Endothelial cell of umbilical vein (primary cell): ENCODE results near the gene ZIM2. TPM values are rescaled to one million over a fixed set of nuclear protein-coding genes. Genes with fewer than 3 reads are reported as not detected.

Experiments used
- BruUV-seq: library from RNA; stranded (reverse); fragments of 400-500 nt; replicated peaks from 2 replicates; lab custom pipeline; 2021; lab: Mats Ljungman, UMichigan
- CTCF ChIA-PET: fragments of 300-600, 350-600 bp; sonication (Branson Sonifier 250); formaldehyde crosslinking; loops from one replicate; lab custom pipeline; 2021; ENCODE audit warnings: antibody characterized with exemption, inconsistent platforms; lab: Charles Lee
- POLR2A ChIA-PET: fragments of 300-600, 350-600 bp; sonication (Branson Sonifier 250); formaldehyde crosslinking; loops from one replicate; lab custom pipeline; 2021; ENCODE audit warnings: antibody characterized with exemption, inconsistent platforms; lab: Charles Lee
- DNase-seq: peaks from one replicate; pipeline ENCODE4 v3.0.0-alpha.2; 2011; ENCODE audit warnings: low read depth, low spot score
- FAIRE-seq: peaks from 2 replicates; lab custom pipeline; 2011; peaks lifted over from hg19 to GRCh38; lab: Jason Lieb, UNC
- H2AFZ ChIP-seq: 2 replicates; pipeline ENCODE4 v1.6.0; 2012; ENCODE audit warnings: low read depth, low read length, control low read depth, inconsistent platforms
- H3K27ac ChIP-seq: 2 replicates; pipeline ENCODE4 v1.5.1; 2011; ENCODE audit warnings: low read depth, mild to moderate bottlenecking, control low read depth, low read length, moderate library complexity; ENCODE audit not compliant: insufficient read depth
- H3K27me3 ChIP-seq, 2 experiments: 2 replicates each; pipeline versions ENCODE4 v1.6.0 to v1.6.1; 2011; ENCODE audit warnings: low read length in 2 of 2, mixed read lengths in 1 of 2; ENCODE audit not compliant: control insufficient read depth in 2 of 2, insufficient read depth in 2 of 2
- H3K36me3 ChIP-seq, 2 experiments: 2 replicates in 1 of 2; 3 replicates in 1 of 2; pipeline ENCODE4 v1.5.1; 2011; ENCODE audit warnings: low read length in 2 of 2, mild to moderate bottlenecking in 1 of 2, moderate library complexity in 1 of 2; ENCODE audit not compliant: control insufficient read depth in 2 of 2, insufficient read depth in 2 of 2; ENCODE audit errors: extremely low read depth in 1 of 2
- H3K4me1 ChIP-seq: 3 replicates; pipeline ENCODE4 v1.5.1; 2011; ENCODE audit warnings: mild to moderate bottlenecking, low read length; ENCODE audit not compliant: control insufficient read depth, insufficient read depth; ENCODE audit errors: extremely low read depth
- H3K4me2 ChIP-seq: 2 replicates; pipeline ENCODE4 v1.6.1; 2011; ENCODE audit warnings: low read length, control low read depth, mixed read lengths; ENCODE audit not compliant: insufficient read depth
- H3K4me3 ChIP-seq, 3 experiments: fragments of 200-600 bp in 1 of 3; sonication (generic), shearing (Covaris generic) in 1 of 3; replicated peaks in 1 of 3; 2 replicates each; pipeline ENCODE4 v1.5.1; 2011 to 2016; ENCODE audit warnings: control low read depth in 3 of 3, low read length in 3 of 3, mild to moderate bottlenecking in 2 of 3, inconsistent platforms in 1 of 3, low read depth in 1 of 3, moderate library complexity in 1 of 3; ENCODE audit not compliant: insufficient read depth in 1 of 3
- H3K79me2 ChIP-seq: 2 replicates; pipeline ENCODE4 v1.6.0; 2012; ENCODE audit warnings: low read length, inconsistent platforms; ENCODE audit not compliant: control insufficient read depth, insufficient read depth
- H3K9ac ChIP-seq: replicated peaks from 2 replicates; pipeline ENCODE3; 2011; ENCODE audit warnings: low read length, control low read depth; ENCODE audit not compliant: insufficient read depth; ENCODE audit errors: extremely low read depth
- H3K9me1 ChIP-seq: replicated peaks from 3 replicates; pipeline ENCODE4 v1.6.0; 2011; ENCODE audit warnings: mild to moderate bottlenecking, low read length; ENCODE audit not compliant: control insufficient read depth, insufficient read depth; ENCODE audit errors: extremely low read depth
- H3K9me3 ChIP-seq: replicated peaks from 2 replicates; pipeline ENCODE4 v1.5.1; 2012; ENCODE audit warnings: low read length, inconsistent platforms; ENCODE audit not compliant: control insufficient read depth, insufficient read depth
- H4K20me1 ChIP-seq: replicated peaks from 2 replicates; pipeline ENCODE3; 2011; ENCODE audit warnings: mild to moderate bottlenecking, low read length; ENCODE audit not compliant: control insufficient read depth, insufficient read depth; ENCODE audit errors: extremely low read depth
- CTCF ChIP-seq, 2 donors: IDR thresholded peaks; 1 replicate in 1 of 2; 2 replicates in 1 of 2; pipeline ENCODE4 v1.5.1; 2011; ENCODE audit warnings: low read length in 2 of 2, mild to moderate bottlenecking in 2 of 2, moderate library complexity in 2 of 2, control low read depth in 1 of 2, inconsistent platforms in 1 of 2, low read depth in 1 of 2; ENCODE audit not compliant: insufficient read depth in 1 of 2; ENCODE audit errors: extremely low read depth in 1 of 2
- EZH2 ChIP-seq: IDR thresholded peaks from 2 replicates; pipeline ENCODE4 v1.6.1; 2012; ENCODE audit warnings: borderline replicate concordance, low read depth, mild to moderate bottlenecking, moderate library complexity, low read length, inconsistent platforms; ENCODE audit not compliant: severe bottlenecking
- FOS ChIP-seq: IDR thresholded peaks from 2 replicates; pipeline ENCODE4 v1.6.1; 2011; ENCODE audit warnings: mild to moderate bottlenecking, low read length, moderate library complexity, borderline replicate concordance; ENCODE audit not compliant: insufficient read depth
- GATA2 ChIP-seq: IDR thresholded peaks from 2 replicates; pipeline ENCODE4 v1.7.0; 2011; ENCODE audit warnings: low read depth, mild to moderate bottlenecking, moderate library complexity, mixed read lengths, low read length; ENCODE audit not compliant: insufficient read length, insufficient read depth
- JUN ChIP-seq: IDR thresholded peaks from 2 replicates; pipeline ENCODE4 v1.6.1; 2011; ENCODE audit warnings: borderline replicate concordance, low read depth; ENCODE audit not compliant: insufficient read length, insufficient read depth
- MAX ChIP-seq: IDR thresholded peaks from 2 replicates; pipeline ENCODE4 v1.6.1; 2011; ENCODE audit not compliant: insufficient read depth, insufficient read length
- MYC ChIP-seq: IDR thresholded peaks from one replicate; pipeline ENCODE4 v1.6.1; 2011; ENCODE audit warnings: mild to moderate bottlenecking, low read depth, low read length
- POLR2A ChIP-seq: IDR thresholded peaks from 2 replicates; pipeline ENCODE4 v1.6.1; 2012; ENCODE audit warnings: low read depth, mild to moderate bottlenecking, control low read depth, low read length
- POLR2AphosphoS5 ChIP-seq: IDR thresholded peaks from 2 replicates; pipeline ENCODE4 v1.6.1; 2012; ENCODE audit warnings: low read depth, mild to moderate bottlenecking, control low read depth, low read length, moderate library complexity; ENCODE audit not compliant: insufficient read depth
- dilution Hi-C: fragments of 300-500 bp; cut with MboI; formaldehyde crosslinking; loops from one replicate; pipeline ENCODE4 v1.15.0; 2019; ENCODE audit warnings: low sequenced_read_pairs; ENCODE audit not compliant: extremely low pct_ligation_motif_present
- intact Hi-C: fragments of 100-400 bp; cut with micrococcal nuclease; formaldehyde crosslinking; loops from one replicate; pipeline ENCODE4 v1.10.0; 2022
- polyA plus RNA-seq, 4 experiments: library from polyadenylated mRNA; depleted of rRNA in 3 of 4; stranded (reverse) in 3 of 4; unstranded in 1 of 4; fragments of >200 nt; gene quantifications; 2 replicates each; pipeline versions ENCODE4 v1.2.1 to v1.2.3, GENCODE V29; 2011 to 2012; ENCODE audit warnings: missing spikeins in 1 of 4
- total RNA-seq: library from RNA; stranded (reverse); gene quantifications from 2 replicates; pipeline ENCODE4 v1.2.3, GENCODE V29; 2021

Gene ZIM2
- total and polyA plus RNA-seq, 2 donors (not counting 3 experiments of a cell fraction or from before 2014, with no cell fraction given) = not detected

- H3K27ac ChIP-seq = no peak overlapping the region
- H3K4me3 ChIP-seq = no peak overlapping the region
- intact Hi-C loops = no loop called here
- TF ChIP-seq POLR2A (no peak), JUN (no peak), CTCF (IDR thresholded peaks at IDR 0.05; ENCODE audit: extremely low read depth in 1 of 2, insufficient read depth in 1 of 2, low read depth in 1 of 2, low read length in 2 of 2) (no peak), MAX (no peak), POLR2AphosphoS5 (no peak), GATA2 (no peak), EZH2 (no peak), FOS (no peak), MYC (no peak)
- H2AFZ ChIP-seq = no peak overlapping the region
- no peaks in the 10 kb centered on the region for H3K79me2 ChIP-seq
- H3K9ac ChIP-seq = no peak overlapping the region
- FAIRE-seq (no peak), DNase-seq (no peak)
- no peaks in the 10 kb centered on the region for H3K27me3 ChIP-seq
- no peaks in the 10 kb centered on the region for H3K4me1 ChIP-seq
- no peak overlapping the region for H3K4me2 ChIP-seq
- CTCF ChIA-PET = no interaction called here
- no peaks in the 10 kb centered on the region for H4K20me1 ChIP-seq
- H3K36me3 ChIP-seq = no peaks in the 10 kb centered on the region
- H3K9me3 ChIP-seq = no peaks in the 10 kb centered on the region
- POLR2A ChIA-PET = no interaction called here
- dilution Hi-C loops = no loop called here
- BruUV-seq = no TSS peak
- no peaks in the 10 kb centered on the region for H3K9me1 ChIP-seq
These were observed 100.0 kb downstream of the ZIM2 start for GRCh38 chr19:56740501-56740900.
